Vein endothelial cell (primary cell): ENCODE measurements around the gene PTEN. TPM values are rescaled to one million over a fixed set of nuclear protein-coding genes. Genes with fewer than 3 reads are reported as not detected.

Source experiments
- small RNA-seq: library from RNA; depleted of rRNA; stranded (forward); fragments of <200 nt; gene quantifications from one replicate; pipeline ENCODE3, GENCODE V24; 2012
- total RNA-seq: library from RNA; depleted of rRNA; stranded (reverse); fragments of >200 nt; gene quantifications from 2 replicates; pipeline ENCODE4 v1.2.3, GENCODE V29; 2012

PTEN gene
- 77.6 and 114 TPM in 2 replicates for total RNA-seq

DNA sequence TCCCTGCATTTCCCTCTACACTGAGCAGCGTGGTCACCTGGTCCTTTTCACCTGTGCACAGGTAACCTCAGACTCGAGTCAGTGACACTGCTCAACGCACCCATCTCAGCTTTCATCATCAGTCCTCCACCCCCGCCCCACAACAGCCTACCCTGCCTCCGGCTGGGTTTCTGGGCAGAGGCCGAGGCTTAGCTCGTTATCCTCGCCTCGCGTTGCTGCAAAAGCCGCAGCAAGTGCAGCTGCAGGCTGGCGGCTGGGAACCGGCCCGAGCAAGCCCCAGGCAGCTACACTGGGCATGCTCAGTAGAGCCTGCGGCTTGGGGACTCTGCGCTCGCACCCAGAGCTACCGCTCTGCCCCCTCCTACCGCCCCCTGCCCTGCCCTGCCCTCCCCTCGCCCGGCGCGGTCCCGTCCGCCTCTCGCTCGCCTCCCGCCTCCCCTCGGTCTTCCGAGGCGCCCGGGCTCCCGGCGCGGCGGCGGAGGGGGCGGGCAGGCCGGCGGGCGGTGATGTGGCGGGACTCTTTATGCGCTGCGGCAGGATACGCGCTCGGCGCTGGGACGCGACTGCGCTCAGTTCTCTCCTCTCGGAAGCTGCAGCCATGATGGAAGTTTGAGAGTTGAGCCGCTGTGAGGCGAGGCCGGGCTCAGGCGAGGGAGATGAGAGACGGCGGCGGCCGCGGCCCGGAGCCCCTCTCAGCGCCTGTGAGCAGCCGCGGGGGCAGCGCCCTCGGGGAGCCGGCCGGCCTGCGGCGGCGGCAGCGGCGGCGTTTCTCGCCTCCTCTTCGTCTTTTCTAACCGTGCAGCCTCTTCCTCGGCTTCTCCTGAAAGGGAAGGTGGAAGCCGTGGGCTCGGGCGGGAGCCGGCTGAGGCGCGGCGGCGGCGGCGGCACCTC, at the start of gene PTEN, which contains the start of gene KLLN:
Gene PTEN (plus strand): TSS at position 573 of the 891 bp plus-strand sequence. CDS start 845 bp downstream, outside the sequence.
Gene KLLN (minus strand): TSS at position 481 of the 891 bp plus-strand sequence. CDS start 1,046 bp downstream, outside the sequence.

DNA sequence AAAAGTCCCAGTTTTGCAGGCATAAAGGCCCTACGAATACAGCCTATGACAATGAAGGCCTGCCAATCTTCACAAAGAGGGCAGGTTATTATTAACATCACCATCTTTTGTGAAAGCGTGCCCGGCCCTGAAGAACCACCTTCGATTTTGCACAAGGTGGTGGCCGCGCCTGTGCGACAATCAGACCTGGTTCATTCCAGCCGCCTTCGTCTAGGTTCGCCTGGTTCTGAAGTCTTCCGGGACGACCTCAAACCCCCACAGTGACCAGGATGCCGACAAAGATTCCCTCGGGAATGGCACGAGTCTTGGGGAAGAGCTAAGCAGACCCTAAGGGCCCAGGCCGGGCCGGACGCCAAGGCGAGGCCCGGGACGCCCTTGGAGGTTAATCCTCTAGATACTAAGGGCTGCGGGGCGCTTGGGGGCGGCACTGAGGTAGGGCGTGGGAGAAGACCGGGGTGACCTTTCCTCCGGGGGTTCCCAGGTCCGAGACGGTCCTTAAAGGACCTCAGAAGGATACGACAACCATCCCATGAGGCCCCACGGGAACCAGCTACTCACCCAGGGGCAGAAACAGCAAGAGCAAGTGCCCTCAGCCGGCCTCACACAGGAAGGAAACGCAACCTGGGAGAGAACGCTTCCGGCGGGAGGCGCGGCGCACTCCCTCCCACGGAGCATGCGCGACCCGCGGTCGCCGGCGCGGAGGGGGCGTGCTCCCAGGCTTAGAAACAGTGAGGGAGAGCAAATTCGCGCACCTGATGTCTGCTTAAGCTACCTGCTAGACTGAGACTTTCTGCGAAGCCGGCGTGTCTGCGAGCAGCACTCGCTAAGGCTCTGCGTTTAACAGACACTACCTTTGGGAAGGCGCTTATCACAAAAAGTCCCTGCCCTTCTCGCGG, 45.6 kb upstream of the PTEN start, which contains the start of gene ATAD1:
Gene ATAD1 (minus strand): TSS at position 618 of the 896 bp plus-strand sequence. CDS start 3,627 bp downstream, outside the sequence.

Small RNA genes within 50 kb of the gene (small RNA-seq; reads per million reads assigned to genes)
- gene RF00284 (not detected), gene RN7SL78P (not detected)

Other genes starting within 250 kb of the PTEN start
- gene PAPSS2, start 203.7 kb upstream of the PTEN start, total RNA-seq, result 55.2 and 64.2 TPM in 2 replicates
- 25.8 and 29.9 TPM in 2 replicates for gene ATAD1, start 45.4 kb upstream of the PTEN start, total RNA-seq
- gene KLLN, start 92 bp upstream of the PTEN start, total RNA-seq, result 0.33 and 0.57 TPM in 2 replicates